ENCODE results near the gene DBNDD1.
"Not testable (repeated sequence)": the region's sequence is repeated elsewhere in the genome, so short reads cannot be mapped to it uniquely, and the experiment has no call there.

Gene DBNDD1

DNA sequence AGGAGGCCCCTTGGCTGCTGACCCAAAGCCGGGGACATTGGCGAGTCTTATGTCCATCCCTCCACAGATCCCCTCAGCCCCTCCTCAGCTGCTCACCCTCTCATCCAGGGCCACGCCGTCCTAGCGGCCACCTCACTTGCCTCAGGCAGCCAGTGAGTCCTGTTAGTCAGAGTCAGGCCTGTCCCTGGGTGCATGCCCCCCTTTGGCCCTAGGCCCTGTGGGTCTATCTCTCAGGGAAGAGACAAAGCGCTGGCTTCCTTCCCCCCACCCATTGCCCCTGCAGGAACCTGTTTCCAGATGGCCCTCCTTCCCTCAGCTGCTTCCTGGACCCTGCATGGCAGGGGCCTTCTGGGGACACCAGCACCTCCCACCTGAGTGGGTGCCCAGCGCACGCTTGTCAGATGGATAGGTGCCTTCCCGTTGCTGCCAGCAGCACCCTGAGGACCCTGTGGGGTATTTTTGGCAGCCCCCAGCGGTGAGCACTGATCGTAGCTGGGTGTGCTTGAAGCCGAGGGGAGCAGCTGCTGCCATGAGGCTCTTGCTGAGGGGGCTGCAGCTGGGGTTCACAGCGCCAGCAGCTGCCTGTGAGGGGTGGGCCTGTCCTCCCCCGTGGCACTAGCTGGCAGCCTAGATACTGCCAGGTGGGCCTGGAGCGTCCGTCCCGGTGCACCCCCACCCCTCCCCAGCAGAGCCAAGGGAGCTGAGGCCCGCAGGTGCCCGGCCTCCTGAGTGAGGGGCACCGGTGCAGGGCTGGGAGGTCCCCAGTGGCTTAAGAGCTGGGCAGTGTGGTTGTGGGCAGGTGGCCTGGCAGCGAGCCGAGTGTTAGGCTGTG lies 8.4 kb downstream of the DBNDD1 start:
- no peak for DNase-seq

DNA sequence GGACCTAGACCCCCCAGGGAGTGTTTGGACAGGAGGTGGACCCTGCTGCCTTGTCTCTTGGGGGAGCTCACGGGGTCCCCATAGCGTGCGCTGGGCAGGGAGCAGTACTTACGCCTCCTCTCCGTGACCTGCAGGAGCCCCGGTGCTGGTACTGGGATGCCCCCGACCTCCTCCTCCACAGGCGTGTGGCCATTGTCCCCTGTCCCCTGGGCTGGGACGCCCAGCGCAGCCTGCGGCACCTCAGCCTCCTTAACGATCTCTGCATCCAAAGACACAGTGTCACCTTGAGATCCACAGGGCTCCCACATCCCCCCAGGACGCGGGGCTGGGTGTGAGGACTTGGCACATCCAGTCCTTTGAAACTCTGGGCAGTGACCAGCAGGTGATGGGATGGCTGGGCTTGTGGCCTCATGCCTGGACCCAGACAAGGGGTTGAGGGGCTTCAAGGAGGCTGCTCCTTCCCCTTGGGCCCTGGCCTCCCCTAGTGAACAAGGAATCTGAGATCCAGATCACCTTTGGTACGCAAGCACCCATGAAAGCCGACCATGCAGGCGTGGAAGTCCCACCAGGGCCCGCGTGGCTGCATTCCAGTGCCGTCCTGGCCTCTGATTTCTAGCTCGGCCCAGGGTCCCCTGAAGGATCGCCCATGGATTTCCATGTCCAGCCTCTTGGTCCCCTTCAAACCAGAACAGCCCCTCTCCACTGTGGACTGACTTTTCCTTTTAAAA lies 9.9 kb downstream of the DBNDD1 start:
- no peak for DNase-seq

DNA sequence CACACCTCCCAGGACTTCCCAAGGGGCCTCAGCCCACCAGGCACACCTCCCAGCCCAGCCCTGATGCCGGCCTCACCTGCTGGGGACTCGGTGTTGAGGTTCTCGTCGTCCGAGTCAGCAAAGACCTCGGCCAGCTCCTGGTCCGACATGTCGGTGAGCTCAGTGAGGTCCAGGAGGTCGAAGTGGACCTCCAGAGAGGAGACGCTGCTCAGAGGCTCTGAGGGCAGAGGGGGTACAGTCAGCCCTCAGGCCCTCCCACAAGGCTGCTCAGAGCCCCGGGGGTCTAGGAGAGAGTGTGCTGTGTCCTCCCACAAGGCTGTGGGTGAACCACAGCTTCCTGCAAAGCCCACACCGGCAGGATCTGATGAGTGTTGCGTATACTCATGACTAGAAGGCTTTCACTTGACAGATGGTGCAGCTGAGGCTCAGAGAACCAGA lies 10.5 kb downstream of the DBNDD1 start:
- DNase-seq = no peak

DNA sequence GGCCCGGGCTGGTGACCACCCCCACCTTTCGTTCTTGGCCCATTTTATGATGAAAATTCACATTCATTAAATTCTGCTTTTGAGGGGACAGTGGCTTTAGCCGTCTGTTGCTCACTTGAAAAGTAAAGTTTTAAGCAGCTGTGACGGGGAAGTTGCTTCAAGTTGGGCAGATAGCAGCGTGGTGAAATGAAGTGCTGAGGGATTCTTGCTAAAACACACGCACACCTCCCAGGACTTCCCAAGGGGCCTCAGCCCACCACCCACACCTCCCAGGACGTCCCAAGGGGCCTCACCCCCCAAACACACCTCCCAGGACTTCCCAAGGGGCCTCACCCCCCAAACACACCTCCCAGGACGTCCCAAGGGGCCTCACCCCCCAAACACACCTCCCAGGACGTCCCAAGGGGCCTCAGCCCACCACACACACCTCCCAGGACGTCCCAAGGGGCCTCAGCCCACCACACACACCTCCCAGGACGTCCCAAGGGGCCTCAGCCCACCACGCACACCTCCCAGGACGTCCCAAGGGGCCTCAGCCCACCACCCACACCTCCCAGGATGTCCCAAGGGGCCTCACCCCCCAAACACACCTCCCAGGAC lies 11.5 kb downstream of the DBNDD1 start:
- DNase-seq = not testable (repeated sequence)

DNA sequence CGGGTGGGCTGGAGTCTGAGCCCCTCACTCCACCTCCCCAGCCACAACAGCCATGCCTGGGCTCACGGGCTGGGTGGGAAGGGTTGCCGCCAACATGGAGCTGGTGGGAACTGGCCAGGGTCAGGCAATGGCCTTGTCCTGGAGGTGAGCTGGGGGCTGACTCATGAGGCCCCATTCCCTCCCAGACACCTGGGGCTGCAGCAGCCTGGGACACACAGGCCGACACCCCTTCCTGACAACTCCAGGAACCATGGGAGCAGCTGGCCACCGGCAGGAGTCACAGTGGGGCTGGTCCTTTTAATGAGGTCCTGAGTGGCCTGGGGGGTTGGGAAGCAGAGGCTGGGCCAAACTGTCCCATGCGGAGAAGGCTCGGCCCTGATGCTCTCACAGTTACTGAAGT lies 12.2 kb downstream of the DBNDD1 start:
- no peak for DNase-seq

DNA sequence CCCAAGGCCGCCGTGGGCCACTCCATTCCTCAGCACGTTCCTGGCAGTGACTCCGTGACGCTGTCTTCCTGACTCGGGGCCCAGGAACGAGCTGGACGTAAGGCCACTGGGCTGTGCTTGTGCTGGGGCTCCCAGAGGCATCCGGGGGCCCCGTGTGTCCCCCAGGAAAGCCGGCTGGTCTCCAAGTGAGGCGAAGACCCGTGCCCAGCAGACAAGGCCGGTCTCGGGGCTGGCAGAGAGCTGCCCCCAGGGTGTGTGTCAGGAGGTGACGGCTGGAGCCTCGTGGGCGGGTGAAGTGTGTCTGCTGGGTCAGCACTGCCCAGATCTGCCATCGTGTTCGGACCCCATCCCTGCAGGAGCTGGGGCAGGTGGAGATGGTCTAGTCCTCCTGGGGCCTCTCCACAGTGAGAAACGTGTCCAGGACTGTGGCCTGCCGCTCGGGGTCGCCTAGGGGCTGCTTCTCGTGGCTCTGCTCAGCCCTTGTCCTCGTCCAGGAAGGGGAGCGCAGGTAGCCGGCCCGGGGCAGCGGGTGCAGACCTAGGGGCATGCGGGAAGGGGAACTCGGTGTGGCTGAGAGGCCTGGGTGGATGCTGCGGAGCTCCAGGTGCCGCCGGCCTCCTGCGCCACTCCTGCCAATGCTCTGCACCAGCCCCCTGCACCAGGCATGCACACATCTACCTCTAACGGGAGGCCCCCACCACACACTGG lies 13.1 kb downstream of the DBNDD1 start:
- no peak for DNase-seq

DNA sequence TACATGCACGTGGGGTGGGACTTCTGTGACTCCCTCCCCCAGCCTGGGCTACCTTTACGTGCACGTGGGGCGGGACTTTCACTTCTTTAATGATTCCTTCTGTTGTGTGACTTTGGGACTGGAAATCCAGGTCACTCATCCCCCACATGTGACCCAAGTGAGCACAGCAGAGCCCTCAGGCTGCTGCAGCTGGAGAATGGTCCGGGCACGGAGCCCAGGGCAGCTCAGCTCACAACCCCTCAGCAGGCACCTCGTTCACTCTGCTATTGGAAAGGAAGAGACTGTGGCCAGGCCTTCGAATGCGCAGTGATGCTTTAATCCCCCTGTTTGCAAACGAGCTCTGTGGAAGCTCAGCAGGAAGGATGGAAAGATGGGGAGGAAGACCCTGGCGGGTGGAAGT lies 14.7 kb downstream of the DBNDD1 start:
- no peak for DNase-seq

DNA sequence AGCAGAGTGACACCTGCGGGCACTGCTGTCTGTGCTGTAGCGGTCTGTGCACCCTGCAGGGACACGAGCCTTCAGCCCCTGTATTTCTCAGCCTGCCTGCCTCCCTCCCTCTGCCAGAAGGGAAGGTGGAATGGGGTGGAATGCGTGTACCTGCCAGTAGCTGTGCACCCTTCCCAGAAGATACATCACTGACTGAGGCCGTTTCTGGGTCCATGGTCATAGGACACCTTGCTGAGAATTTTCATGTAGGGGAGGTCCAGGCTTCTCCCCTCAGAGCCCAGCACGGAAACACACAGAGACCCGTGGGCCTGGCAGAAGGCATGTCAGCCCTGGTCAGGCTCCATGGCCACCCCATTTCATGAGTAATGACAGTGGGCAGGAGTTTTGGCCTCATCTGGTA lies 16.5 kb downstream of the DBNDD1 start:
- DNase-seq = no peak

DNA sequence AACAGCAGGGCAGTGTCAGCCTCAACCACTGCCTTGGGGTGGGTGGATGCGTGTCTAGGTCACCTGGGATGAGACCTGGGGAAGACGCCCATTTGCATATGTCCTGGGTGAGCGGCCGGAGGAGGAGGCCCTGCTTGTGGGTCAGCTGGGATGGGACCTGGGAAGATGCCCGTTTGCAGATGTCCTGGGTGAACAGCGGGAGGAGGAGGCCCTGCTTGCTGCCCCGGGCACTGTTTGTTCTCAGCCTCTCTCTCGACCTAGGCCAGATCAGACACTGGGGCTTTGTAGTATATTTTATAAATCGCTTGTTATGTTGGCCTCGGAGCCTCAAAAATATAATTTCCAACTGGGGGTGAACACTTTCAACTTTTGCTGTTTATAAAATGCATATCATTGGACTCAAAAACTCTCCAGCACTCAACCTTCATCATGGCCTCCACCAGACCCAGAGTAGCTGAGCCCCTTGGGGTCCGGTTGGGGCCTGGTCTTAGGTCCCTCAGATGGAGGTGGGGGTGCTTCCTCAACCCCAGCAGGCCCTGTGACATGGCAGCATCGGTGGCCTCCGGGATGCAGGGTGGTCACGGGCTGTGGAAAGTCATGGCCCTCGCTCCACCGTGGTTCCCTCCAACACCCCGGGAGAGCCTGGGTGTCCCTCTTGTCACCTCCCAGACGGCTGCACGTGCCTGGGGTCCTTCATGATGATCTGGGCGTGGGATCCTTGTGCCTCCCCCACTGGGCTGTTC lies 17.3 kb downstream of the DBNDD1 start:
- DNase-seq = no peak

DNA sequence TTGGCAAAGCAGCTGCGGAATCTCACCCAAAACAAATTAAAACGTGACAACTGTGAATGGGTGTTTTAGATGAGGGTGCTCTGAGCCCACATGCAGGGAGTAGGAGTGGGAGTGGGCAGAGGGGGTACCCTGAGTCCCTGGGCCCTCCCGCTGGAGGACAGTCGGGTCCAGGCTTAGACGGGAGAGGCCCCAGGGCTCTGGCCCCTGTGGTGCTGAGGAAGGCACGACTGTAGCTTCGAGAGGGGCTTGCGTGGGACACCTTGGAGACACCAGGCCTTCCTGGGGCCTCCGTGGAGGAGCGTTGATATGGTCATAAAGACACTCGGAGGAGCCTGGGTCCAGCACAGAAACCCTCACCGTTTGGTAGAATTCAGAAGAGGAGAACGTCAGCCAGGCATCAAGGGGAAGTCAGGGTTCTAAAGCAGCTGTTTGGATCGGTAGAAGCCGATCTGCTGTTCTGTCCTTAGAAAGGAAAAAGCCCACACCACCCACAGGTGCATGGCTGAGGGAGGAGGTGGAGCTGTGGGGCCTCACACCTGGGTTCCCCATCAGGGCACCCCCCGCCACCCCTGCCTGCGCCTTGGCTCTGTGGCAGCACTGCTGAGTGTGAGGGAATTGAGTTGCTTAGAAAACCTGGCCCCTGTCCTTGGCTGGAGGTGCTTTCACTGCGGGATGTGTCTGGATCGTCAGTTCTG lies 18.4 kb downstream of the DBNDD1 start:
- no peak for DNase-seq

DNA sequence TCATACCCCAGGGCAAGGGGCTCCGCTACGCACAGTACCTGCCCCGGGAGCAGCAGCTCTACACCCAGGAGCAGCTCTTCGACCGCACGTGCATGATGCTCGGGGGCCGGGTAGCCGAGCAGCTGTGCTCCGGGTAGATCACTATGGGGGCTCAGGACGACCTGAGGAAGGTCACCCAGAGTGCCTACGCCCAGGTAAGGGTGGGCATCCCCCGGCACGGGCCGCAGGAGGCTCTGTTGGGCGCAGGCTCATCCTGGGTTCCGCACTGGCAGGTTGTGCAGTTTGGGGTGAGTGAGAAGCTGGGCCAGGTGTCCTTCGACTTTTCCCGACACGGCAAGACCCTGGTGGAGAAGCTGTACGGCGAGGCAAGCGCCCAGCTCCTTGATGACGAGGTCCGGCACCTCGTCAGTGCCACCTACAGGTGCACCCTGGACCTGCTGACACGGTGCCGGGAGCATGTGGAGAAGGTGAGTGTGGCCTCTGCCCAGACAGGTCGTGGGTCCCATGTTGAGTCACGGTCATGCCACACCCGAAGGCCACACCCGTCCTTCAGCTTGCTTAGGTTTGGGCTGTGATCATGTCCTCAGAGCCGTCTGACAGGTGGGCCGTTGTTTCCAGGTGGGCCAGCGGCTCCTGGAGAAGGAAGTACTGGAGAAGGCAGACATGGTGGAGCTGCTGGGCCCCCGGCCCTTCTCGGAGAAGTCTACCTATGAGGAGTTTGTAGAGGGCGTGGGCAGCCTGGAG lies 19.3 kb downstream of the DBNDD1 start:
- no peak for DNase-seq

DNA sequence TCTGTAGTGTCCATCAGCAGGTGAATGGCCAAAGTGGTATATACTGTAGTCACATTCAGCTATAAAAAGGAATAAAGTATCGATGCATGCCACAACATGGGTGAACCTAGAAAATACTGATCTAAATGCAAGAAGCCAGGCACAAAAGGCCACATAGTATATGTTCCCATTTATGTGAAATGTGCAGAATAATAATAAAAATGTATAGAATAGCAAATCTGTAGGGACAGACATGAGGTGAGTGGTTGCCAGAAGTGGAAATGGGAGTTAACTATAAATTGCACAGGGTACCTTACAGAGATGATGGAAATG lies 23.1 kb downstream of the DBNDD1 start:
- DNase-seq = no peak

DNA sequence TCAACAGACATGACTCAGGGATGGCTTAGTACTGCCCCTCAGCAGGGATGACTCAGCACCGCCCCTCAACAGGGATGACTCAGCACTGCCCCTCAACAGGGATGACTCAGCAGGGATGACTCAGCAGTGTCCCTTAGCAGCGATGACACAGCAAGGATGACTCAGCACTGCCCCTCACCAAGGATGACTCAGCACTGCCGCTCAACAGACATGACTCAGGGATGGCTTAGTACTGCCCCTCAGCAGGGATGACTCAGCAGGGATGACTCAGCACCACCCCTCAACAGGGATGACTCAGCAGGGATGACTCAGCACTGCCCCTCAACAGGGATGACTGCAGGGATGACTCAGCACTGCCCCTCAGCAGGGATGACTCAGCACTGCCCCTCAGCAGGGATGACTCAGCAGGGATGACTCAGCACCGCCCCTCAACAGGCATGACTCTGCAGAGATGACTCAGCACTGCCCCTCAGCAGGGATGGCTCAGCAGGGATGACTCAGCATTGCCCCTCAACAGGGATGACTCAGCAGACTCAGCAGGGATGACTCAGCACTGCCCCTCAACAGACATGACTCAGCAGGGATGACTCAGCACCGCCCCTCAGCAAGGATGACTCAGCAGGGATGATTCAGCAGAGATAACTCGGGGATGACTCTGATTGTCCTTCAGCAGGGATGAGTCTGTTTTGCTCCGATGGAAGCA lies 23.6 kb downstream of the DBNDD1 start:
- not testable (repeated sequence) for DNase-seq

DNA sequence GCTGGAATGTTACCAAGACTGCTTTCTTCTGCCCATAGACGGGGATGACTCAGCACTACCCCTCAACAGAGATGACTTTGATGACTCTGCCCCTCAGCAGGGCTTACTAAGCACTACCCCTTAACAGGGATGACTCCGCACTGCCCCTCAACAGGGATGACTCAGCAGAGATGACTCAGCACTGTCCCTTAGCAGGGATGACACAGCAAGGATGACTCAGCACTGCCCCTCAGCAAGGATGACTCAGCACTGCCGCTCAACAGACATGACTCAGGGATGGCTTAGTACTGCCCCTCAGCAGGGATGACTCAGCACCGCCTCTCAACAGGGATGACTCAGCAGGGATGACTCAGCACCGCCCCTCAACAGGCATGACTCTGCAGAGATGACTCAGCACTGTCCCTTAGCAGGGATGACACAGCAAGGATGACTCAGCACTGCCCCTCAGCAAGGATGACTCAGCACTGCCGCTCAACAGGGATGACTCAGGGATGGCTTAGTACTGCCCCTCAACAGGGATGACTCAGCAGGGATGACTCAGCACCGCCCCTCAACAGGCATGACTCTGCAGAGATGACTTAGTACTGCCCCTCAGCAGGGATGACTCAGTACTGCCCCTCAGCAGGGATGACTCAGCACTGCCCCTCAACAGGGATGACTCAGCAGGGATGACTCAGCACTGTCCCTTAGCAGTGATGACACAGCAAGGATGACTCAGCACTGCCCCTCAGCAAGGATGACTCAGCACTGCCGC lies 24.4 kb downstream of the DBNDD1 start:
- DNase-seq = not testable (repeated sequence)

DNA sequence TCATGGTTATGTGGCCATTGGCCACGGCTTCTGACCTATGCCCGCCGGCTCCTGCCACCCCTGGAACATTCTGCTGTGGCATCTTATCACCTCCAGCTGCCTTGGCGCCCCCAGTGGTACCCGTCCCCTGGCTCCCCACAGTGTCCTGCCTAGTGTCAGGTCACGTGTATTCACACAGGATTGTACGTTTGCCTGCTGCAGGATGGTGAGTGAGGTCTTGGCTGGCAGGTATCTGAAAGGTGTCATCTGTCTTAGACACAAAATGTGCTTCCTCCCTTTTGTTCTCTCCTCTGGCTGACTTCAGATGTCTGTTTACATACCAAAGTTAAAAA lies 24.9 kb downstream of the DBNDD1 start:
- DNase-seq = no peak

DNA sequence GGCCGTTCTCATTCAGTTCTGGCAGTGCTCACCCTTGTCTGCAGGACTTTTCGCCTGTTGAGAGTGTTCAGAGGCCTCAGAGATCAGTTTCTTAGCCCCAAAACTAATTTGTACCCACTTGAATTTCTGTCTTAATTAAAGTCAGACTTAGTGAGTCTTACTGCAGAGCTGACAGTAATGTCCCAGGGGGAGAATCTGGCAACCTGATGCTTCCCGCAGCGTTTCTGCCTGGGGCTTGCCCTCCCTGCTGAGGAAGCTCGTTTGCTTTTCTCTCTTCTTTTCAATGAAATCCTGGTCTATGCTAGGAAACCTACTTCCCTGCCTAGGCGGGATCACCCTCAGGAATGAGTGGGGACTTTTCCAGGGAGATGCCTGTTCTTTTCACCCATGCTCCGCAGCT lies 25.3 kb downstream of the DBNDD1 start:
- DNase-seq = no peak

DNA sequence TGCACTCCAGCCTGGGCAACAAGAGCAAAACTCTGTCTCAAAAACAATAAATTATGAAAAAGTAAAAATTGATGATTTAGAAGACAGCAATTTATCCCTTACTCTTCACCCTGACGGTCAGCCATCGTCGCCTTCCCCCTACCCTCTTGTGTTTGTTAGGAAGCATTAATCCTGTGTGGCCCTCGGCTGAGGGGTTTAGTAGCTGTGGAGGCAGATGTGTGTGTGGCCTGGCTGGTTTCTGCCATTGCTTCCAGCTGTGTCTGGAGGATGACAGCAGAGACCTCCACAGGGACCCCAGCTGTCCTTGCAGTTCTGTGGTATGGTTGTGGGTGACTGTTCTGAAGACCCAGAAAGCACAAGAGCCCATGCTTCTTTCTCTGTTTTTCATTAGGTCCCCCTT lies 25.9 kb downstream of the DBNDD1 start:
- DNase-seq = no peak

DNA sequence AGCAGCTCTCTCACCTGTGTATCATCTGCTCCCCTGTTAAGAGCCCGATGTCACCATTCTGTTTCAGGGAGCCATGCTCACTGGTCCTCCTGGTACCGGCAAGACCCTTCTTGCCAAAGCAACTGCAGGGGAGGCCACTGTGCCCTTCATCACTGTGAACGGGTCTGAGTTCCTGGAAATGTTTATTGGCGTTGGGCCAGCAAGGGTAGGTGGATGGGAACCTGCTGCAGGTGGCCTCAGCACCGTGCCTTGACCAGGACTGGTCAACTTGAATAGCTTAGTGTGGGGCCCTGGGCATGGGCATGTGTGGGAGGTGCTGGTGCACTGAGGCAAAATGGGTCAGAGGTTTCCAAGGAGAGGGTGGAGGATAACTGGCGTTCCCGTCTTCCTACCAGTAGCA lies 28.5 kb downstream of the DBNDD1 start:
- DNase-seq = no peak

DNA sequence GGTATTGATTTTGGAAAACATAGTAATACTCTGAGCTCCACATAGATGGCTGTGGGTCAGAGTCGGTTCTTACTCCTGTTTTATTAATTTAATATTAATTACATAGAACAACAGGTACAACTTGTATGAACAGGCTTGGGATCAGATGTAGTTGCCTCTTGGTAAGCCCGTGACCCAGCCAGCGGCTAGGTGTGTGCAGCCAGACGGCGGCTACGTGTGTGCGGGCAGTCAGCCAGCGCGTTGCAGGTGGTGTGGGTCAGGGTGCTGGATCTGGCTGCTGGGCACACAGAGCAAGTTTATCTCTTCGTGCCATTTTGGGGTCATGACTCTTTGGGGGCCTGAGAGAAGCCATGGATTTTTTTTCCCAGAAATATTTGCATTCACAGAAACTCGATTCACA lies 30.3 kb downstream of the DBNDD1 start:
- DNase-seq = no peak

DNA sequence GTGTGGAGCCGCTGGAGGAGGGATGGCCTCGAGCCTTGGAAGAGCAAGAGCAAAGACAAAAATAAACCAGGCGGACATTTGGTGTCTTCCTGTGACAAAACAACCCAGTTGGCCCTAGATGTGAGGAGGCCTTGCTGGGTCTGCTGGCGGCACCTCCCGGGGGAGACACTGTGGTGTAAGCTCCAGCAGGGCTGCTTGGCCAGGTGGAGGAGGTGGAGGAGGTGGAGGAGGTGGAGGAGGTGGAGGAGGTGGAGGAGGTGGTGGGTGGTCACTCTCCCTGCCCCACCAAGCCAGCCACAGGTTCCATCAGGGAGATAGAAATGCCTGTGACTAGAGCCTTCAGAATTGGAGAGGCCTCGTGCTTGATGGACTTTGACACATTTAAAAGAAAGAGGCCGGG lies 32.1 kb downstream of the DBNDD1 start:
- no peak for DNase-seq

All from NCI-H748 treated with DMSO at 0.1 percent for 48 hours (cell line).